ENCODE measurements around the gene SND1. TPM values are rescaled to one million over a fixed set of nuclear protein-coding genes. Genes with fewer than 3 reads are reported as not detected.
A peak's percentile ranks its signal among the peaks of the same experiment; 100 is the strongest.

SND1 gene
- total and polyA plus RNA-seq, 7 experiments from 2014 or later = 68.6 to 253 (median 137) TPM

DNA sequence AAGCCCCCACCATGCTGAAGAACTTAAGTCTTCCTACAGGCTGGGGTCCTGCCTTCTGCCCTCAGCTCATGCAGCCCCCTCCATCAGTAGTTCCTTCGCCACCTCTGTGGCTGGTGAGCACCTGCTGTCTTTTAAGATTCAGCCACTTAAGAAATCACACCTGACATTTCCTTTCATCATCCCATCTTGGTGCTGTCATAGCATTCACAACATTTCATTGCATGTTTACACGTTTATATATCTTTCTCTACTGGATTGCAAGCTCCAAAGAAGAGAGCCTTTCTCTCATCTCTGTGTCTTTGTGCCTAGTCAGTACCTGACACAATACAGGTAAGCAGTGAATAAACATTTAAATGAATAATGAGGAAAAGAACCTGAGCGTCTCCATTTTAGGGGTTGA lies 38.3 kb downstream of the SND1 start:
- H3K36me3 ChIP-seq (ENCODE audit: control insufficient read depth in 2 of 3, insufficient read depth in 3 of 3, low read length in 3 of 3) = peaks cover 12 to 50% (median 13%) of the 10 kb centered on the region in 3 experiments

DNA sequence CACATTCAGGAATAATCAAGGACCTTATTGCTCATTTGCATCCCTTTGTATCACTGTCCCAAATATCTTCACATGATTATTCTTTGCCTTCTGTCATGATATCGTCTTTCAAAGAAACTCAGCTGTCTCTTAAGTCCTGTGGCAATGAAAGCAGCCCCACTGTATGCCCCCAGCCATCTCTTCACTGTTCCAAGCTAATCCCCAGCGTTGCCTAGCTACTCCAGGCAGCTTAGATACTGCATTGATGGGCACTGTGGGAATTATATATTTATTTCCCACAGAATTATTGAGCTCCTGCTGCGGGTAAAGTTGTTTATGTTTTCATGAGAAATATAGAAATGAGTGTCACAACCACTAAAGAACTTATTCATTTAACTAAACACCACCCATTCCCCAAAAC lies 38.8 kb downstream of the SND1 start:
- no peak overlapping the region for H3K27ac ChIP-seq (ENCODE audit: low read depth, low read length)
- H3K27me3 ChIP-seq (ENCODE audit: control insufficient read depth in 2 of 2, insufficient read depth in 2 of 2, low read length in 2 of 2) = no peaks in the 10 kb centered on the region
- Mint-ChIP-seq H3K4me1 (peaks cover 10 to 24% (median 15%) of the 10 kb centered on the region in 7 donors), H3K27me3 (no peaks in the 10 kb centered on the region), H3K27ac (no peak overlapping the region), H3K36me3 (peaks cover 17 to 59% (median 41%) of the 10 kb centered on the region in 5 donors), H3K4me3 (no peak overlapping the region), H3K9me3 (no peaks in the 10 kb centered on the region)
- POLR2A ChIA-PET = no interaction called here
- H3K4me3 ChIP-seq (ENCODE audit: low read length) = no peak overlapping the region
- ATAC-seq (no peak), DNase-seq (no peak)
- no peaks in the 10 kb centered on the region for H3K9me3 ChIP-seq (ENCODE audit: control insufficient read depth in 2 of 3, low read length in 3 of 3)
- CTCF ChIA-PET = interaction anchor here (0.6 kb wide), 1 partner anchor 444 kb away, joined by 4 read pairs; no protein-coding TSS in a partner anchor
- H3K4me1 ChIP-seq (ENCODE audit: control insufficient read depth in 2 of 2, insufficient read depth in 2 of 2, low read length in 2 of 2) = no peaks in the 10 kb centered on the region
- peaks cover 16 to 54% (median 17%) of the 10 kb centered on the region in 3 experiments for H3K36me3 ChIP-seq (ENCODE audit: control insufficient read depth in 2 of 3, insufficient read depth in 3 of 3, low read length in 3 of 3)
- intact Hi-C loops (cut with micrococcal nuclease) = no loop called here

More for the DNA sequence above, 38.3 kb downstream of the SND1 start:
- DNase-seq = no peak
- H3K36me3 Mint-ChIP-seq = peaks cover 14 to 56% (median 38%) of the 10 kb centered on the region in 5 donors
- peaks cover 10 to 29% (median 16%) of the 10 kb centered on the region in 7 donors for H3K4me1 Mint-ChIP-seq
- Histone ChIP-seq H3K27me3 (ENCODE audit: control insufficient read depth in 2 of 2, insufficient read depth in 2 of 2, low read length in 2 of 2) (no peaks in the 10 kb centered on the region), H3K4me1 (ENCODE audit: control insufficient read depth in 2 of 2, insufficient read depth in 2 of 2, low read length in 2 of 2) (no peaks in the 10 kb centered on the region), H3K4me3 (ENCODE audit: low read length) (no peak overlapping the region), H3K27ac (ENCODE audit: low read depth, low read length) (no peak overlapping the region), H3K9me3 (ENCODE audit: control insufficient read depth in 2 of 3, low read length in 3 of 3) (no peaks in the 10 kb centered on the region)
- intact Hi-C loops (cut with micrococcal nuclease) = no loop called here
- no peaks in the 10 kb centered on the region for H3K27me3 Mint-ChIP-seq
- no peak for ATAC-seq
- ChIA-PET POLR2A (no interaction called here), CTCF (no interaction called here)
- no peak overlapping the region for H3K27ac Mint-ChIP-seq
- no peaks in the 10 kb centered on the region for H3K9me3 Mint-ChIP-seq
- no peak overlapping the region for H3K4me3 Mint-ChIP-seq

DNA sequence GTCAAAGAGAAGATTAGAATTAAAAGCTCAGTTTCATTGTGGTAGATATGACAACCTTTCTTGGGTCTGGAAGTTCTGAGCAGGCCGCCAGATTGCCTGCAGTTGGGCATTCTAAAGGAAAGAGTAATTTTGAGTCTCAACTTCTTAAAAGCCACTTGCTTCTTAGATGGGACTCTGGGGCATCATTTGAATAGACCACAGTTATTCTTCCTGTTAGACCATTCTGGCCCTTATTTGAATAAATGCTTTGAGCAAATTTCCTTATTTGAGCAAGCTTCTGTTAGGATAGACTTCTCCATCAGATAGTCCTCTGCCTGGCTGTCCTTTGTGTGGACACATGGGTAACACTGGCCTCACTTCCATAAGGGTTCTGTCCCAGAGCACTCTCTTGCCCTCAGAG lies 40.2 kb downstream of the SND1 start:
- Histone ChIP-seq H3K4me1 (ENCODE audit: control insufficient read depth in 2 of 2, insufficient read depth in 2 of 2, low read length in 2 of 2) (no peaks in the 10 kb centered on the region), H3K27ac (ENCODE audit: low read depth, low read length) (no peak overlapping the region), H3K4me3 (ENCODE audit: low read length) (no peak overlapping the region), H3K9me3 (ENCODE audit: control insufficient read depth in 2 of 3, low read length in 3 of 3) (no peaks in the 10 kb centered on the region), H3K27me3 (ENCODE audit: control insufficient read depth in 2 of 2, insufficient read depth in 2 of 2, low read length in 2 of 2) (no peaks in the 10 kb centered on the region), H3K36me3 (ENCODE audit: control insufficient read depth in 2 of 3, insufficient read depth in 3 of 3, low read length in 3 of 3) (peaks cover 13 to 51% (median 16%) of the 10 kb centered on the region in 3 experiments)
- ChIA-PET POLR2A (interaction anchor here (0.5 kb wide), 1 partner anchor 332 kb away, joined by 3 read pairs; no protein-coding TSS in a partner anchor), CTCF (interaction anchor here (1.3 kb wide), 1 partner anchor 16 kb away, joined by 4 read pairs; no protein-coding TSS in a partner anchor)
- intact Hi-C loops (cut with micrococcal nuclease) = no loop called here
- no peak for ATAC-seq
- H3K27me3 Mint-ChIP-seq = no peaks in the 10 kb centered on the region
- no peak for DNase-seq
- no peaks in the 10 kb centered on the region for H3K9me3 Mint-ChIP-seq
- peaks cover 19 to 57% (median 37%) of the 10 kb centered on the region in 5 donors for H3K36me3 Mint-ChIP-seq
- H3K27ac Mint-ChIP-seq = peak overlapping the region in 2 of 9 donors; percentile 7 to 30
- H3K4me1 Mint-ChIP-seq = peaks cover 8 to 24% (median 15%) of the 10 kb centered on the region in 7 donors
- H3K4me3 Mint-ChIP-seq = no peak overlapping the region

DNA sequence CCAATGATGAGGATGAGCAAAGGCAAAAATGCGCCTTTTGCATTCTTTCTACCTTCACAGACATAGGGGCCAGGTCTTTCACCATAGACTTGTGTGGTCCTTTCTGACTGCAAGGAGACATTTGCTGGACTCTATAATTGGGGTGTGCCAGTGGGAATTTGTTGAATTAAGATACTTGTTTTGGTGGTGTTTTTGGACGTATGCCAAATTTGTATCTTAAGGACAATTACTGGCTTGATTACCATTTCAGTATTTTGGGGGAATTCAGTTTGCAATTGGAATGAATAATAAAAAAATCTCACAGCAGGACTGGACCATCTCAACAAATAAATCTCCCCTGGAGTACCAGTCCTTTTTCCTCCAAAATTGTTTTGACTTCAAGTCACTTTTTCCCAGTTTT lies 47.9 kb downstream of the SND1 start:
- CTCF ChIA-PET = interaction anchor here (1.4 kb wide), 1 partner anchor 8 kb away, joined by 4 read pairs; no protein-coding TSS in a partner anchor
- H3K4me1 Mint-ChIP-seq = peaks cover 0 to 10% (median 0%) of the 10 kb centered on the region in 7 donors
- peaks cover 7 to 77% (median 30%) of the 10 kb centered on the region in 5 donors for H3K36me3 Mint-ChIP-seq
- H3K4me3 Mint-ChIP-seq = no peak overlapping the region
- Histone ChIP-seq H3K27me3 (ENCODE audit: control insufficient read depth in 2 of 2, insufficient read depth in 2 of 2, low read length in 2 of 2) (no peaks in the 10 kb centered on the region), H3K27ac (ENCODE audit: low read depth, low read length) (no peak overlapping the region), H3K36me3 (ENCODE audit: control insufficient read depth in 2 of 3, insufficient read depth in 3 of 3, low read length in 3 of 3) (peaks cover 13 to 87% (median 27%) of the 10 kb centered on the region in 3 experiments), H3K4me3 (ENCODE audit: low read length) (no peak overlapping the region), H3K4me1 (ENCODE audit: control insufficient read depth in 2 of 2, insufficient read depth in 2 of 2, low read length in 2 of 2) (no peaks in the 10 kb centered on the region), H3K9me3 (ENCODE audit: control insufficient read depth in 2 of 3, low read length in 3 of 3) (no peaks in the 10 kb centered on the region)
- intact Hi-C loops (cut with micrococcal nuclease) = loop anchor here in 1 of 2 donors (10.0 kb wide), 1 partner anchor 625 kb away; no protein-coding TSS in a partner anchor
- POLR2A ChIA-PET = no interaction called here
- peak overlapping the region in 2 of 9 donors; percentile 0 to 2 for H3K27ac Mint-ChIP-seq
- no peak for ATAC-seq
- no peak for DNase-seq
- H3K27me3 Mint-ChIP-seq = no peaks in the 10 kb centered on the region
- H3K9me3 Mint-ChIP-seq = no peaks in the 10 kb centered on the region

DNA sequence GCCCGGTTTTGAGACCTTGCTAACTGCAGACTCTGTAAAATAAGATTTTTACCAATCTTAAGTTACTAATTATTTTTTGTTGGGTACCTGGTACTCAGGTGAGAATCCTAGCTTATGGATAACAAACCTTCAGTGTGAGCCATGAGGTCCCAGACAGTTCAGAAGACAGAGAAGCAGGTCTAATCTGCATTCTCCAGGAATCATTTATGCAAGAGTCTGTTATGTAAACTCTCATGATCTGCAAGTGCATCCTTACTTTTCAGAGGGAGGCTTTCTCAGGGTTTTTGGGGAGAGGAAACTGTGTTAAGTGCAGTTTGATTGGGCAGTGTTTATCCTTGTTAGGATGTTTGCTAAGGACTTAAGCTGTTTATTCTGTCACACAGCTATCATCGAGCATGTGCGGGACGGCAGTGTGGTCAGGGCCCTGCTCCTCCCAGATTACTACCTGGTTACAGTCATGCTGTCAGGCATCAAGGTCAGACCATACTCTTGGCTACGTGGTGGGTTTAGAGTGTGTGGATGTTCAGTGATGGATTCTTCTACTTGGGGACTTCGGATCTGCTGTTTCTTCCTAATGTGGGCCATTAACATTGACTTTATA lies 50.2 kb downstream of the SND1 start:
- no peak for DNase-seq
- Histone ChIP-seq H3K9me3 (ENCODE audit: control insufficient read depth in 2 of 3, low read length in 3 of 3) (no peaks in the 10 kb centered on the region), H3K27me3 (ENCODE audit: control insufficient read depth in 2 of 2, insufficient read depth in 2 of 2, low read length in 2 of 2) (no peaks in the 10 kb centered on the region), H3K4me1 (ENCODE audit: control insufficient read depth in 2 of 2, insufficient read depth in 2 of 2, low read length in 2 of 2) (no peaks in the 10 kb centered on the region), H3K27ac (ENCODE audit: low read depth, low read length) (no peak overlapping the region), H3K36me3 (ENCODE audit: control insufficient read depth in 2 of 3, insufficient read depth in 3 of 3, low read length in 3 of 3) (peaks cover 6 to 82% (median 27%) of the 10 kb centered on the region in 3 experiments), H3K4me3 (ENCODE audit: low read length) (no peak overlapping the region)
- intact Hi-C loops (cut with micrococcal nuclease) = loop anchor here in 1 of 2 donors (10.0 kb wide), 1 partner anchor 623 kb away; no protein-coding TSS in a partner anchor
- H3K27ac Mint-ChIP-seq = peak overlapping the region in 1 of 9 donors; percentile 38
- no peak for ATAC-seq
- H3K27me3 Mint-ChIP-seq = no peaks in the 10 kb centered on the region
- H3K4me3 Mint-ChIP-seq = no peak overlapping the region
- peaks cover 9 to 74% (median 21%) of the 10 kb centered on the region in 5 donors for H3K36me3 Mint-ChIP-seq
- ChIA-PET POLR2A (no interaction called here), CTCF (interaction anchor here (2.6 kb wide), 1 partner anchor 507 kb away, joined by 9 read pairs; no protein-coding TSS in a partner anchor)
- peaks cover 0 to 6% (median 0%) of the 10 kb centered on the region in 7 donors for H3K4me1 Mint-ChIP-seq
- H3K9me3 Mint-ChIP-seq = no peaks in the 10 kb centered on the region

DNA sequence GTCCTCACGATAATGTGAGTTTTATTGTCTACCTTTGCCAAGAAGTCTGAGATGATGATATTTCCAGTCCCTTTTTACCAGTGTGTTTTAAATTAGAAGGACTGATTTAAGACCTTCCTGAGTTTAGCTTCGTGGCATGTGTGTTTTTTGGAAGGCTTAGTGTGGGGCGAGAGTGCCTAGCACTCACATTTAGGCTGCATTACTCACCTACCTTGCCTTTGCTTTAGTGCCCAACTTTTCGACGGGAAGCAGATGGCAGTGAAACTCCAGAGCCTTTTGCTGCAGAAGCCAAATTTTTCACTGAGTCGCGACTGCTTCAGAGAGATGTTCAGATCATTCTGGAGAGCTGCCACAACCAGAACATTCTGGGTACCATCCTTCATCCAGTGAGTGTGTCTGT lies 50.9 kb downstream of the SND1 start:
- intact Hi-C loops (cut with micrococcal nuclease) = loop anchor here in 1 of 2 donors (10.0 kb wide), 1 partner anchor 622 kb away; no protein-coding TSS in a partner anchor
- POLR2A ChIA-PET = no interaction called here
- H3K9me3 ChIP-seq (ENCODE audit: control insufficient read depth in 2 of 3, low read length in 3 of 3) = no peaks in the 10 kb centered on the region

More for the DNA sequence above, 50.9 kb downstream of the SND1 start:
- H3K27ac Mint-ChIP-seq = no peak overlapping the region
- no peak overlapping the region for H3K4me3 ChIP-seq (ENCODE audit: low read length)
- no peak overlapping the region for H3K27ac ChIP-seq (ENCODE audit: low read depth, low read length)
- H3K4me3 Mint-ChIP-seq = no peak overlapping the region
- H3K27me3 Mint-ChIP-seq = no peaks in the 10 kb centered on the region
- H3K36me3 Mint-ChIP-seq = peaks cover 12 to 71% (median 21%) of the 10 kb centered on the region in 5 donors
- H3K27me3 ChIP-seq (ENCODE audit: control insufficient read depth in 2 of 2, insufficient read depth in 2 of 2, low read length in 2 of 2) = no peaks in the 10 kb centered on the region
- no peaks in the 10 kb centered on the region for H3K4me1 ChIP-seq (ENCODE audit: control insufficient read depth in 2 of 2, insufficient read depth in 2 of 2, low read length in 2 of 2)
- peaks cover 0 to 5% (median 0%) of the 10 kb centered on the region in 7 donors for H3K4me1 Mint-ChIP-seq
- no peaks in the 10 kb centered on the region for H3K9me3 Mint-ChIP-seq
- ATAC-seq = no peak
- H3K36me3 ChIP-seq (ENCODE audit: control insufficient read depth in 2 of 3, insufficient read depth in 3 of 3, low read length in 3 of 3) = peaks cover 6 to 82% (median 27%) of the 10 kb centered on the region in 3 experiments
- CTCF ChIA-PET = interaction anchor here (2.6 kb wide), 1 partner anchor 507 kb away, joined by 9 read pairs; no protein-coding TSS in a partner anchor
- DNase-seq = no peak
